H1 (cell line): ENCODE results near the gene FAM131A. TPM values are rescaled to one million over a fixed set of nuclear protein-coding genes. Genes with fewer than 3 reads are reported as not detected.
A peak's percentile ranks its signal among the peaks of the same experiment; 100 is the strongest.

Source experiments
- CBX8 ChIP-seq: fragments of 300-800, 300-1000 bp; sonication (generic); IDR thresholded peaks from 2 replicates; pipeline ENCODE4 v1.7.1; 2016; ENCODE audit warnings: low read depth, low read length, borderline replicate concordance
- CEBPB ChIP-seq: IDR thresholded peaks from 2 replicates; pipeline ENCODE4 v1.6.1; 2012; ENCODE audit warnings: low read depth, low read length
- E2F6 ChIP-seq: IDR thresholded peaks from 2 replicates; pipeline ENCODE4 v1.6.1; 2012; ENCODE audit warnings: inconsistent platforms
- HDAC6 ChIP-seq: IDR thresholded peaks from one replicate; pipeline ENCODE4 v1.7.1; 2012; ENCODE audit warnings: low read depth, mild to moderate bottlenecking, inconsistent platforms, low read length, moderate library complexity
- POU5F1 ChIP-seq: IDR thresholded peaks from 2 replicates; pipeline ENCODE4 v1.6.1; 2011; ENCODE audit warnings: low read depth, mild to moderate bottlenecking, low read length, moderate library complexity
- RAD21 ChIP-seq, 2 experiments: IDR thresholded peaks in 1 of 2; conservative IDR thresholded peaks in 1 of 2; 2 replicates each; pipeline ENCODE4 v1.6.1; 2011; ENCODE audit warnings: low read depth in 2 of 2, low read length in 2 of 2, improper control_type of control experiment in 1 of 2, inconsistent platforms in 1 of 2, mild to moderate bottlenecking in 1 of 2, moderate library complexity in 1 of 2
- SAP30 ChIP-seq: fragments of 300-600 bp; sonication (generic); IDR thresholded peaks from 2 replicates; pipeline ENCODE4 v1.7.1; 2012; ENCODE audit warnings: low read length, moderate library complexity, mild to moderate bottlenecking, inconsistent platforms; ENCODE audit not compliant: insufficient read depth, insufficient replicate concordance
- SIN3A ChIP-seq, 2 experiments: IDR thresholded peaks in 1 of 2; conservative IDR thresholded peaks in 1 of 2; 2 replicates each; pipeline ENCODE4 v1.6.1; 2011 to 2012; ENCODE audit warnings: low read length in 2 of 2, improper control_type of control experiment in 1 of 2, low read depth in 1 of 2, mild to moderate bottlenecking in 1 of 2
- SIX5 ChIP-seq: IDR thresholded peaks from 2 replicates; pipeline ENCODE4 v1.6.1; 2011; ENCODE audit warnings: mild to moderate bottlenecking, low read depth, low read length
- USF2 ChIP-seq: IDR thresholded peaks from 2 replicates; pipeline ENCODE4 v1.6.1; 2011; ENCODE audit warnings: low read length, improper control_type of control experiment
- YY1 ChIP-seq: IDR thresholded peaks from 2 replicates; pipeline ENCODE4 v1.6.1; 2011; ENCODE audit warnings: low read depth, mild to moderate bottlenecking, low read length
- ZNF274 ChIP-seq: IDR thresholded peaks from 2 replicates; pipeline ENCODE4 v1.7.0; 2012; ENCODE audit warnings: low read length, borderline replicate concordance; ENCODE audit errors: extremely low read depth
- polyA plus RNA-seq, 7 experiments: library from polyadenylated mRNA; depleted of rRNA in 3 of 7; stranded (reverse) in 5 of 7; unstranded in 2 of 7; fragments of >200 nt in 5 of 7; fragments of 200-250 nt in 2 of 7; gene quantifications; 1 replicate in 5 of 7; 2 replicates in 1 of 7; 4 replicates in 1 of 7; pipeline versions ENCODE4 v1.2.1 to v1.2.3, GENCODE V29; 2011 to 2013; ENCODE audit warnings: missing spikeins in 2 of 7, mixed read lengths in 2 of 7
- total RNA-seq: library from RNA; stranded (reverse); fragmentation: NEBNext Ultra II Directional; extraction: Animal tissue kit (Norgen Biotek cat#: 25700); gene quantifications from 2 replicates; pipeline ENCODE4 v1.2.1, GENCODE V29; 2021

Gene FAM131A
- total and polyA plus RNA-seq, 2 of the 8 experiments (the other 6 are each of a cell fraction or from before 2014, with no cell fraction given): 16.0 to 21.9 TPM

- TF ChIP-seq USF2 (no peak), HDAC6 (no peak), RAD21 (IDR thresholded peaks at IDR 0.05 in 1 of 2, conservative IDR thresholded peaks at IDR 0.05 in 1 of 2; ENCODE audit: low read depth in 2 of 2, low read length in 2 of 2) (peak; percentile 99), CEBPB (no peak), ZNF274 (no peak), E2F6 (no peak), POU5F1 (no peak), SIN3A (conservative IDR thresholded peaks at IDR 0.05 in 1 of 2, IDR thresholded peaks at IDR 0.05 in 1 of 2; ENCODE audit: low read depth in 1 of 2, low read length in 2 of 2) (peak; percentile 96 to 99; a peak in 3 of 4 replicates), CBX8 (no peak), YY1 (peak; percentile 76), SIX5 (no peak), SAP30 (peak; percentile 80)
These were observed 34.2 kb downstream of the FAM131A start (continued) for GRCh38 chr3:184371570-184372018.
